Cardiac muscle cell (in vitro differentiated cells and primary cell): Measurements from ENCODE around the gene SPESP1. TPM values are rescaled to one million over a fixed set of nuclear protein-coding genes. Genes with fewer than 3 reads are reported as not detected.
"Not testable (repeated sequence)": the region's sequence is repeated elsewhere in the genome, so short reads cannot be mapped to it uniquely, and the experiment has no call there.

Experiments used
- DNase-seq, 2 donors: peaks; one replicate each; pipeline versions ENCODE4 v3.0.0 to v3.0.0-alpha.2; 2010 to 2017; ENCODE audit warnings: low read depth in 1 of 2, low spot score in 1 of 2
- H3K27ac ChIP-seq: fragments of 200-600 bp; sonication (generic); 2 replicates; pipeline ENCODE4 v1.5.1; 2016
- H3K27me3 ChIP-seq: fragments of 200-600 bp; sonication (generic); 2 replicates; pipeline ENCODE4 v1.6.0; 2016; ENCODE audit warnings: control low read depth
- H3K36me3 ChIP-seq: fragments of 200-600 bp; sonication (generic); 2 replicates; pipeline ENCODE4 v1.5.1; 2016; ENCODE audit warnings: control low read depth
- H3K4me1 ChIP-seq: fragments of 200-600 bp; sonication (generic); 2 replicates; pipeline ENCODE4 v1.8.1; 2017; ENCODE audit warnings: low read depth, mild to moderate bottlenecking, mixed run types
- H3K4me3 ChIP-seq: fragments of 200-600 bp; sonication (generic); 2 replicates; pipeline ENCODE4 v1.5.1; 2016; ENCODE audit warnings: mild to moderate bottlenecking
- H3K9me3 ChIP-seq: fragments of 200-600 bp; sonication (generic); 2 replicates; pipeline ENCODE4 v1.5.1; 2017; ENCODE audit warnings: low read depth, mild to moderate bottlenecking, control low read depth
- CTCF ChIP-seq: IDR thresholded peaks from 2 replicates; pipeline ENCODE4 v1.5.1; 2012; ENCODE audit warnings: low read depth, mild to moderate bottlenecking, low read length
- polyA plus RNA-seq: library from polyadenylated mRNA; unstranded; fragments of >200 nt; fragmentation: Nextera tagmentation; extraction: Ambion mirVana; gene quantifications from 2 replicates; pipeline ENCODE4 v1.2.1, GENCODE V29; 2016
- total RNA-seq: library from RNA; depleted of rRNA; stranded (reverse); fragments of >200 nt; gene quantifications from 2 replicates; pipeline ENCODE4 v1.2.3, GENCODE V29; 2016

SPESP1 gene
- total and polyA plus RNA-seq, 2 experiments from 2014 or later: not detected

GRCh38 chr15:68958597-68958996, 28.3 kb downstream of the SPESP1 start:
- Histone ChIP-seq H3K27ac (no peak overlapping the region), H3K9me3 (no peaks in the 10 kb centered on the region), H3K4me1 (no peaks in the 10 kb centered on the region), H3K27me3 (peaks cover 20% of the 10 kb centered on the region), H3K4me3 (no peak overlapping the region), H3K36me3 (no peaks in the 10 kb centered on the region)
- DNase-seq: no peak
- TF ChIP-seq CTCF: no peak

GRCh38 chr15:68962465-68962864, 32.1 kb downstream of the SPESP1 start:
- Histone ChIP-seq H3K4me1 (no peaks in the 10 kb centered on the region), H3K36me3 (no peaks in the 10 kb centered on the region), H3K27me3 (peaks cover 9% of the 10 kb centered on the region), H3K9me3 (no peaks in the 10 kb centered on the region), H3K4me3 (no peak overlapping the region), H3K27ac (no peak overlapping the region)
- DNase-seq: no peak
- no peak for TF ChIP-seq CTCF

- DNase-seq, H3K9me3 ChIP-seq, H3K27me3 ChIP-seq, H3K4me1 ChIP-seq, H3K36me3 ChIP-seq, H3K27ac ChIP-seq, H3K4me3 ChIP-seq: not testable (repeated sequence)
These were observed 33.4 kb downstream of the SPESP1 start for GRCh38 chr15:68963719-68964118.

GRCh38 chr15:68966996-68967395, 36.7 kb downstream of the SPESP1 start:
- no peak overlapping the region for H3K27ac ChIP-seq
- no peak for DNase-seq
- no peaks in the 10 kb centered on the region for H3K36me3 ChIP-seq
- H3K4me1 ChIP-seq: no peaks in the 10 kb centered on the region
- TF ChIP-seq CTCF: no peak
- H3K9me3 ChIP-seq: no peaks in the 10 kb centered on the region
- no peak overlapping the region for H3K4me3 ChIP-seq
- peaks cover 6% of the 10 kb centered on the region for H3K27me3 ChIP-seq

GRCh38 chr15:68967948-68968347, 37.6 kb downstream of the SPESP1 start:
- no peak for TF ChIP-seq CTCF
- H3K9me3 ChIP-seq: no peaks in the 10 kb centered on the region
- no peaks in the 10 kb centered on the region for H3K27me3 ChIP-seq
- no peak for DNase-seq
- no peaks in the 10 kb centered on the region for H3K36me3 ChIP-seq
- H3K4me3 ChIP-seq: no peak overlapping the region
- no peak overlapping the region for H3K27ac ChIP-seq
- H3K4me1 ChIP-seq: no peaks in the 10 kb centered on the region

GRCh38 chr15:68969298-68969697, 39.0 kb downstream of the SPESP1 start:
- Histone ChIP-seq H3K4me3 (no peak overlapping the region), H3K4me1 (no peaks in the 10 kb centered on the region), H3K9me3 (no peaks in the 10 kb centered on the region), H3K27ac (no peak overlapping the region), H3K36me3 (no peaks in the 10 kb centered on the region), H3K27me3 (no peaks in the 10 kb centered on the region)
- TF ChIP-seq CTCF: no peak
- no peak for DNase-seq
